Body of pancreas (tissue), 4 donors: Measurements from ENCODE around the gene NEGR1.

ENCODE experiments used
- CTCF ChIP-seq, 7 experiments: fragments of 450-650 bp in 4 of 7; fragments of 200-600 bp in 3 of 7; sonication (generic) in 3 of 7; IDR thresholded peaks; one replicate each; pipeline ENCODE4 v1.5.1; 2016 to 2019; ENCODE audit warnings: antibody characterized with exemption in 7 of 7
- POLR2A ChIP-seq, 3 donors: fragments of 450-650 bp; IDR thresholded peaks; one replicate each; pipeline ENCODE4 v1.6.1; 2016; ENCODE audit warnings: antibody characterized with exemption in 3 of 3, mild to moderate bottlenecking in 2 of 3

GRCh38 chr1:72010094-72010431, 272.3 kb downstream of the NEGR1 start:
- TF ChIP-seq POLR2A (IDR thresholded peaks at IDR 0.05) = no peak
- TF ChIP-seq CTCF (IDR thresholded peaks at IDR 0.05) = no peak
